Body of pancreas (tissue), 4 donors: Measurements from ENCODE around the gene RNU1-3. TPM values are rescaled to one million over a fixed set of nuclear protein-coding genes. Genes with fewer than 3 reads are reported as not detected.
A peak's percentile ranks its signal among the peaks of the same experiment; 100 is the strongest.
"Not testable (repeated sequence)": the region's sequence is repeated elsewhere in the genome, so short reads cannot be mapped to it uniquely, and the experiment has no call there.

ENCODE experiments used
- ATAC-seq: fragments of 150-250 bp; one replicate; pipeline ENCODE4 v1.9.1; 2016
- DNase-seq, 4 donors: peaks; one replicate each; pipeline ENCODE4 v3.0.0-alpha.2; 2019
- H3K27ac ChIP-seq, 4 donors: fragments of 200-600 bp; sonication (generic); 1 replicate in 3 of 4; 2 replicates in 1 of 4; pipeline versions ENCODE4 v1.5.1 to v1.6.1; 2016 to 2019; ENCODE audit warnings: mild to moderate bottlenecking in 1 of 4, mixed read lengths in 1 of 4, moderate library complexity in 1 of 4
- H3K27me3 ChIP-seq, 2 donors: fragments of 200-600 bp; sonication (generic); one replicate each; pipeline ENCODE4 v1.6.0; 2016; ENCODE audit warnings: mild to moderate bottlenecking in 1 of 2
- H3K36me3 ChIP-seq, 2 donors: fragments of 200-600 bp; sonication (generic); replicated peaks in 1 of 2; 2 replicates each; pipeline ENCODE4 v1.5.1; 2016; ENCODE audit warnings: low read depth in 2 of 2; ENCODE audit not compliant: insufficient read depth in 1 of 2
- H3K4me1 ChIP-seq: fragments of 200-600 bp; sonication (generic); one replicate; pipeline ENCODE4 v1.6.0; 2016
- H3K4me3 ChIP-seq, 2 donors: fragments of 200-600 bp; sonication (generic); 1 replicate in 1 of 2; 2 replicates in 1 of 2; pipeline ENCODE4 v1.5.1; 2016 to 2019
- H3K9me3 ChIP-seq, 3 donors: fragments of 200-600 bp; sonication (generic); 1 replicate in 2 of 3; 2 replicates in 1 of 3; pipeline ENCODE4 v1.5.1; 2016
- WGBS, 2 donors: methylation state at CpG; one replicate each; pipeline ENCODE4 v1.1.5; 2017; 5-methylcytosine and 5-hydroxymethylcytosine counted together
- intact Hi-C: fragments of 100-400 bp; cut with DNase I; formaldehyde crosslinking; loops from one replicate; pipeline ENCODE4 v1.15.1; 2023
- total RNA-seq, 2 donors: library from RNA; depleted of rRNA; stranded (reverse); fragments of >200 nt; gene quantifications; one replicate each; pipeline ENCODE4 v1.1.0, GENCODE V29; 2016

The RNU1-3 gene
- total RNA-seq, 2 donors from 2014 or later: under 0.01 to 15,479 TPM

DNA sequence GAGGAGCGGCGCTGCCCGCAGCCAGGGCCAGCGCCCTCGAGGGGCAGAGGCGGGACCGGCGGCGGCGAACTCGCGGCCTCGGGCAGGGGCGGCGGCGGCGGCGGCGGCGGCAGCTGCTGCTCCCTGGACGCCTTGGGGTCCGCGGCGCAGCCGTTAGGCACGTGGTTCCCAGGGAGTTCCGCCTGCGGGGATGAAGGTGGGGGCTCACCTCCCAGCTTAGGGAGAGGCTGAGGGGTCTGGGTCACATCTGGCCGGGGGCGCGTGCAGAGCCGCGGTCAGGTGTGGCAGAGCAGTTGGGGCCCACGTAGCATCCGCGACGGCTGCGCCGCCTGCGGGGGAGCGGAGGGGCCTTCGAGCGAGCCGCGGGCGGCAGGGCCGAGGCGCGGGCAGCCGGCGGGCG, 32.7 kb upstream of the RNU1-3 start:
- ATAC-seq, H3K9me3 ChIP-seq, intact Hi-C loops, DNase-seq, H3K36me3 ChIP-seq, H3K27ac ChIP-seq, H3K4me1 ChIP-seq, H3K27me3 ChIP-seq, H3K4me3 ChIP-seq: not testable (repeated sequence)
- 39 to 68% methylated on average over 28 to 44 of the region's 52 CpGs for WGBS, 2 donors

- WGBS, 2 donors: 54 to 82% methylated on average over 4 of the region's 7 CpGs
- H3K36me3 ChIP-seq, H3K27ac ChIP-seq, intact Hi-C loops, H3K4me3 ChIP-seq, H3K4me1 ChIP-seq, DNase-seq, ATAC-seq, H3K27me3 ChIP-seq, H3K9me3 ChIP-seq: not testable (repeated sequence)
Observed at GRCh38 chr1:16697152-16697551, 30.4 kb upstream of the RNU1-3 start.

GRCh38 chr1:16696507-16697150, 29.9 kb upstream of the RNU1-3 start:
- intact Hi-C loops, H3K36me3 ChIP-seq, H3K4me1 ChIP-seq, H3K4me3 ChIP-seq, H3K27me3 ChIP-seq, H3K27ac ChIP-seq, H3K9me3 ChIP-seq: not testable (repeated sequence)
- ATAC-seq (peak; percentile 18), DNase-seq (peak; percentile 45 to 81 (median 65))
- 30 to 47% methylated on average over 18 to 27 of the region's 33 CpGs for WGBS, 2 donors

DNA sequence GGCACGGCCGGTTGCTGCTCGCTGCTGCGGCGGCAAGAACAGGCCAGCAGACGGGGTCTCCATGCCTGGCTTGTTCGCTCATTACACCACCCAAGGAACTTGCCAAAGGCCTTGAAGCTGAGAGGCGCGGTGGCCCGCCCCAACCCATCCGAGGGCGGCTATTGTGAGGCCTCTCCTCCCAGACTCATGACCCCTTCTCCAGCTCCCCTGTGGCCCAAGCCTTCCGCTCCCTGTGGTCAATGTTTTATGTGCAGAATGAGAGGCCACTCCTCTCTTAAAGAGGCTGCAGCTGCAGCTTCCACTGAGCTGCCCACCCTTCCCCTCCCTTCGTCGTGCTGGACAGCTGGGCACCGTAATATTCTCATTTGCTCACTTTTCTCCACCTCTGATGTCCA, 27.6 kb upstream of the RNU1-3 start:
- intact Hi-C loops, H3K4me3 ChIP-seq, ATAC-seq, H3K27me3 ChIP-seq, DNase-seq, H3K36me3 ChIP-seq, H3K27ac ChIP-seq, H3K9me3 ChIP-seq, H3K4me1 ChIP-seq: not testable (repeated sequence)
- 86% methylated on average over 1 of the region's 16 CpGs; no CpG with 5 or more reads in 1 of the 2 donors for WGBS, 2 donors

- H3K4me3 ChIP-seq: not testable (repeated sequence)
Observed at GRCh38 chr1:16693449-16694307, 26.9 kb upstream of the RNU1-3 start.

DNA sequence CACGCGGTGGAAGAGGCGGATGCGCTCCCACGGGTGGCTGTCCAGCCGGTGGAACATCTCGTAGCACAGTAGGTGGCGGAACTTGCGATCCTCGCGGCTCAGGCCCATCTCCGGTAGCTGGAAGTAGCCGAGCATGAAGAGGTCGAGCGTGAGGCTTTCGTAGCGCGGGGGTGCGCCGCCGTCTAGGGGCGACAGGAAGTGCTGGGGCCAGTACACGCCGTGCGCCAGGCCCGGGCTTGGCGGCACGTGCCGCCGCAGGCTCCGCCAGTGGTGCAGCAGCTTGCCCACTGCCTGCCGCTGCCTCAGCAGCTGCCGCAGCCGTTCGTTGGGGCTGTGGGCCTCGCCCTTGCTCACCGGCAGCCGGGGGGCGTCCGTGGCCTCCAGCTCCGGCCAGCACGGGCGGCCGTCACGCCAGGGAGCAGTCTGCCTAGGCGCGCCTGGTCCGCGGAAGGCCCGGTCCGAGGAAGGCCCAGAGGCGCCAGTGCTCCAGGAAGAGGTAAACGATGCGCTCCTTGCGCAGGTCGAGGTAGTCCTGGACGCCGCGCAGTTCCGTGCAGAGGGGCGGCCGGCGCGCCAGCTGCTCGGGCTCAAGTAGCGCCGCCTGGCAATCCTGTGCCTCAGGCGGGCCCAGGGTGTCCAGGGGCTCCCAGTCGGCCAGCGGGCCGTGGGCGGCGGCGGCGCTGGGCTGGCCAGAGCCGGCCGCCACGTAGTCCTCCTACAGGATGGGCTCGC, 26.1 kb upstream of the RNU1-3 start:
- H3K27me3 ChIP-seq, H3K4me1 ChIP-seq, H3K9me3 ChIP-seq, intact Hi-C loops, DNase-seq, H3K27ac ChIP-seq, H3K4me3 ChIP-seq, H3K36me3 ChIP-seq: not testable (repeated sequence)
- ATAC-seq: peak; percentile 16
- 10% methylated on average over 20 of the region's 79 CpGs; no CpG with 5 or more reads in 1 of the 2 donors for WGBS, 2 donors

More at GRCh38 chr1:16693449-16694307, 26.9 kb upstream of the RNU1-3 start:
- intact Hi-C loops, H3K36me3 ChIP-seq, H3K27me3 ChIP-seq, H3K4me1 ChIP-seq, H3K9me3 ChIP-seq, H3K27ac ChIP-seq: not testable (repeated sequence)
- DNase-seq (peak in 1 of 4 donors; percentile 21), ATAC-seq (peak; percentile 40)
- WGBS, 2 donors: 11% methylated on average over 21 of the region's 96 CpGs; no CpG with 5 or more reads in 1 of the 2 donors

- intact Hi-C loops, ATAC-seq, H3K4me1 ChIP-seq, H3K36me3 ChIP-seq, H3K27me3 ChIP-seq, DNase-seq, H3K4me3 ChIP-seq, H3K9me3 ChIP-seq, H3K27ac ChIP-seq: not testable (repeated sequence)
- 0% methylated on average over 3 of the region's 39 CpGs; no CpG with 5 or more reads in 1 of the 2 donors for WGBS, 2 donors
Observed at GRCh38 chr1:16692283-16692682, 25.5 kb upstream of the RNU1-3 start.

GRCh38 chr1:16690971-16691682, 24.4 kb upstream of the RNU1-3 start:
- H3K4me3 ChIP-seq, H3K27ac ChIP-seq, ATAC-seq, H3K4me1 ChIP-seq, H3K36me3 ChIP-seq, DNase-seq, H3K9me3 ChIP-seq, intact Hi-C loops, H3K27me3 ChIP-seq: not testable (repeated sequence)
- 90% methylated on average over 7 of the region's 13 CpGs; no CpG with 5 or more reads in 1 of the 2 donors for WGBS, 2 donors

DNA sequence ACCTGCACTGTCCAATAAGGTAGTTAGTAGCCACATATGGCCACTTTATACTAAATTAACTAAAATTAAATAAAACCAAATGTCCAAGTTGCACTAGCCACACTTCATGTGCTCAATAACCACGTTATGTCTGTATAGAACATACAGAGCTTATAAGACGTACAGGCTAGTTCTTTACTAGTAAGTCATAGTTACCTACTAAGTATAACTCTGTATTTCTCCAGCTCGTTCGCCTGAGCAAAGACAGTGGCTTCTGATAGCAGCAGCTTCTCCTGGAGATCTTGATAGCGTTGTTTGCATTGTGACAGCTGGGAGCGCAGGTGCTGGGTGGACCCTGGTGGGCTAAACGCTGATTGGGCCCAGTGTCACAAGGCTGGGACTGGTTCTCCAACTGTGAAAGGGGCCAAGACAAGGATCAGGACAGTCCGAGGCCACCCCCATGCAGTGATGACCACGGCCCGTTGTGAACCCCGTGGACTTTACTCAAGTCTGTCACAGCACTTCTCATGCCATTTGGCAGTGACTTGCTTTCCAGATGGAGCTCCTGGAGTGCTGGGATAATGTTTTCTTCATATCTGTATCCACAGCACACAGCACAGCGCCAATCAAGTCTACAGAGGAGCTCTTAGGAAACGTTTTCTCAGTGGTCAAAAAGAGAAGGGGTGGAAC, 20.5 kb upstream of the RNU1-3 start:
- H3K4me3 ChIP-seq, H3K9me3 ChIP-seq, H3K4me1 ChIP-seq, intact Hi-C loops, H3K36me3 ChIP-seq, DNase-seq, H3K27me3 ChIP-seq, H3K27ac ChIP-seq: not testable (repeated sequence)
- ATAC-seq: peak; percentile 13
- WGBS, 2 donors: 55 to 58% methylated on average over 13 of the region's 13 CpGs

- ATAC-seq, H3K4me1 ChIP-seq, DNase-seq, H3K27me3 ChIP-seq, H3K9me3 ChIP-seq, H3K4me3 ChIP-seq, H3K36me3 ChIP-seq, H3K27ac ChIP-seq, intact Hi-C loops: not testable (repeated sequence)
- 57 to 79% methylated on average over 37 of the region's 37 CpGs for WGBS, 2 donors
Observed at GRCh38 chr1:16685445-16686371, 19.0 kb upstream of the RNU1-3 start.
